ENCODE data around the gene LGI2.

The LGI2 gene

DNA sequence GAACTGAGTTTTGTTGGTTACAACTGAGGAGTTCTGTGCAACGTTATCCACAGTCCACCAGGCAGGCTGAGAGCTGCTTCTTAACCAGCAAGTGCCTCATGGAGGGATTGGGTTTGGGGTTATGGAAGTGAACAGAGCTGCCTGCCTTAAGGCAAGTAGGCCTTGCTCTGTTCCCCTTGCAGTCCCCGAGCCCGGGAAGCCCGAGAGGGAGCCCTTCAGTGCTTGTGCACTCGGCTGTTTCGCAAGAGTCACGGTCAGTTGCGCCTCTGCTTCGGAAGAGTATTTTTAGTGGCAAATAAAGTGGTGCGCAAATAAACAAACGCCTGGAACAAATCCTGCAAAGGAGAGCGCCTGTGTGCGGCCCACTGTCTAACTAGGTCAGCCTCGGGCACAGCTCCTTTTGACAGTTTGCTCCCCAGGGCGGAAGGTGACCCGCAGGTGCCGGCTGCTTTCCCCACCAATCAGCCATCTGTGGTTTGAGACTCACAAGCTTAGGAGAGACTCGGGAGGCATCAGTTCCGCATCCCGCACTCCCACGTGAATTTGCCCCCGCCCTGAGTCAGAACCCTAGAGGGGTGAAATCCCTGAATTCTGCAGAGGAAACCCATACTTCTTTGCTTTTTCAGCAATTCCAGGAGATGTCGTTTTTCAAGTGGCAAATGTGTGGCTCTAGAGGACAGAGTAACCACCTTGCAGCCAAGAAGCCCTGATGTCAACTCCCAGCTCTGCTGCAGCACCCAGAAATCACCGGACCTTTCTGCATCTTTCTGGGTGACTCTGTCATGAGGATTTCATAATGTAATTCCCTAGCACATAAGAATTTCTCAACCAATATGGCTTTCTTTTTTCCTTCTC is 56.8 kb downstream of the LGI2 start:
- no peak for DNase-seq
- TF ChIP-seq GATA1 (IDR thresholded peaks at IDR 0.05; ENCODE audit: low read depth, low read length), result no peak
- TF ChIP-seq POLR2A (IDR thresholded peaks at IDR 0.05; ENCODE audit: low read length), result no peak

DNA sequence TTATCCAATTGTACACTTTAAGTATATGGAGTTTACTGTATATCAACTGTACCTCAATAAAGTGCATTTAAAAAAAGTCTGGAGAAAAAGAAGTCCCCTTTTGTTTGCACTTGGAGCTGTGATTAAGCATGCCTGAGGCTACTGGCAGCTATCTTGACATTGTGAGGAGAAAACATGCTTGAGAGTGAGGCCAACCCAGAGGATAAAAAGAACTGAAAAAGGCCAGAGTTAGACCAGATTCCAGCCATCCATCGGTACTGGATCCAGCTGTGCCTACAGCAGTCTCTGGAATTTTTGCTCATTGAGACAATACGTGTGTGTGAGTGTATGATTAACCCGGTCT is 57.4 kb downstream of the LGI2 start:
- DNase-seq, result no peak
- no peak for TF ChIP-seq GATA1 (IDR thresholded peaks at IDR 0.05; ENCODE audit: low read depth, low read length)
- TF ChIP-seq POLR2A (IDR thresholded peaks at IDR 0.05; ENCODE audit: low read length), result no peak

DNA sequence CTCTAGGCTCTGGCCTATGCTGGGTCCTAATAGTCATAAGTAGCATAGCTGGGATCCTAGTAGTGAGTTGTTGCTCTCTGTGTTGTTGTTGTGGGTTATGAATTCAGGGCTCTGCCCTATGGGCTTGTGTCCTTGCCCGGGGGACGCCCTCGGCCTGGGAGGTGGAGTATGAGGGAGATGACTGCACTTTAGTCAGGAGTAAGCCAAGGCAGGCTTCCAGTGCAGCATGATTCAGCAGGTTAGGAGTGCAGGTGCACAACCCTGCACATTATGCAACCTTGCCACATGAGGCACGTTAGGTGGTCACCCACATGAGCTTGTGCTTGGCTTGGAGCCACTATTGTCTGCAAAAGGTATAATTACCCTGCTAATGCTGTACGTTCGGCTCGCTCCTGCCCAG is 59.6 kb downstream of the LGI2 start:
- no peak for DNase-seq
- TF ChIP-seq POLR2A (IDR thresholded peaks at IDR 0.05; ENCODE audit: low read length) (no peak), GATA1 (IDR thresholded peaks at IDR 0.05; ENCODE audit: low read depth, low read length) (no peak)

DNA sequence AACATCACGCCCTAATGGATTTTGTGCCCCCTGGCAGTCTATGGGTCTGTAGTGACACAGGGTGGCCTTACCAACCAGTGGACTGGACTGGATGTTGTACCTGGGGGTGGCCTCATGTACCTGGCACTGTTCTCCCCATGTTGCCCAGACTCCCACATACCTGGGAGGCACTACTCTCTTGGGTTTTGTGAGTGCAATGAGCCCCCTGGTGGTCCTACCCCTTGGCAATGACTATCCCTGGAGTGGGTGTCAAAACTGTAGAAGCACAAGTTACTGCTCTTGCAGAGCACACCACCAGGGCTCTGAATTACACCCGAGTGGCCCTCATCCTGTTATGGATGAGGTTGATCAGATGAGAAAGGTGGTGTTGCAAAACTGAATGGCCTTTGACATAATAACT is 60.1 kb downstream of the LGI2 start:
- no peak for DNase-seq
- no peak for TF ChIP-seq POLR2A (IDR thresholded peaks at IDR 0.05; ENCODE audit: low read length)
- no peak for TF ChIP-seq GATA1 (IDR thresholded peaks at IDR 0.05; ENCODE audit: low read depth, low read length)

DNA sequence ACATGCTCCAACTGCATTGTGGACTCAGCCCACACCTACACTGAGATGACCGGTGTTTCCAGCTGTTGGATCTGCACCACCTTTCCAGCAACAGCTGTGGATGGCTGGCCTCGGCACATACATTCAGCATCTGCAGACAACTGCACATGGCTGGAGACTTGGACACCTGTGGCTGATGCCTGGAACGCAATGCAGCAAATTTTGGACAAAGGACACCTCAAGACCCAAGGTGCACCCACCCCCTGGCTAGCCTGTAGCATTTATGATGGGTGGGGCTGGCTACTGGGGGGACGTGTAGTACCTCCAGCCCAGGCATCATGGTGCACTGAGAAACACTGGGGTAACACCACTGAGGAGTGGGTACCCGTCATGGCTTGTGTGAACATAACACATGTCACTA is 60.6 kb downstream of the LGI2 start:
- TF ChIP-seq GATA1 (IDR thresholded peaks at IDR 0.05; ENCODE audit: low read depth, low read length), result no peak
- no peak for TF ChIP-seq POLR2A (IDR thresholded peaks at IDR 0.05; ENCODE audit: low read length)
- no peak for DNase-seq

DNA sequence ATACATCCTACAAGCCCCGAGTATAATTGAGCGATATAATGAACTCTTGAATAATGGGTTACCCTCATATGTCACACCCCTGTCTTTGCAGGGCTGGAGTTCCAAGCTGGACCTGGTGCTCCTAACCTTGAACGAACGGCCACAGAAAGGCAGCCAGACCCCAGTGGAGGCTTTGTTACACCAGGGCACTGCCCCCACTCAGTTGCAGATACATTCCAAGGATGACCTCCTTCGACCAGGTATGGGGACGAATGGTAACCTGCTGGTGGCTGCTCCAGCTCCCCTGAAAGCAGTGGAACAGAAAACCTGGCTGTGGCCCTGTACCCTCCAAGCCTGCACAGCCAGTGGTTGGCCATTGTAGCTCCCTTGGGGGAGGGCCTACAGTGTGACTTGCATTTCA is 61.3 kb downstream of the LGI2 start:
- TF ChIP-seq POLR2A (IDR thresholded peaks at IDR 0.05; ENCODE audit: low read length), result no peak
- TF ChIP-seq GATA1 (IDR thresholded peaks at IDR 0.05; ENCODE audit: low read depth, low read length), result no peak
- DNase-seq, result no peak

DNA sequence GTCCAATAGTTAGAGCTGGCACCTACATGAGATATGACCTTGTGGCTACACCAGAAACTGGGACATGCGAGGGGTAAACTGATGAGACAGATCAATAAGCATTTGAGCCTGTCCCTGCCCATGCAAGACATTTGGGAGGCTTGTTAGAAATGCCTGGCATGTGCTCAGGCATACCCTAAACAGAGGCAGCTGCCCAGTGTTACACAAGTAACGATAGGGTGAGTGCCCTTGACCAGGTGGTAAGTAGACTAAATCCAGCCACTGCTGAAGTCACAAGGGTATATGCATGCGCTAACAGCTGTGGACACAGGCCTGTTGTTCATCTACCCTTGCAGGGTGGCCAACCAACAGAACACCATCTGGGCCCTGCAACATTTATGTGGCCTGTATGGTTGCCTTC is 61.8 kb downstream of the LGI2 start:
- no peak for DNase-seq
- no peak for TF ChIP-seq POLR2A (IDR thresholded peaks at IDR 0.05; ENCODE audit: low read length)
- no peak for TF ChIP-seq GATA1 (IDR thresholded peaks at IDR 0.05; ENCODE audit: low read depth, low read length)

DNA sequence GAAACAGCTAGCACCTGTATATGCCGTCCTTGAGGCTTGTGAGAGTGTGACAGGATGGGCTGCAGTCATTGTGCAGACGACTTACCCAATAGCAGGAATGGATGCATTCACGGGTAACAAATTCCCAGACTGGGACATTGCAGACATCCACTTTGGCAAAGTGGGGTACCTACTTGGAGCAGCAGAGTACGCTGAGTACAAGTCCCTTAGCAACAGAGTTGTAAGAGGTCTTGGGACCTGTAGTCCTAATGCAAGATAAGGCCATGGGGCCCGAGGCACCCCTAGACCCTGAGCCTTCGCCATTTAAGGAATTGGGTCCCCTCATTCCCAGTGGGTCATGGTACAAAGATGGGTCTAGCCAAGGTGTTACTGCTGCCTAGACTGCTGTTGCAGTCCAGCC is 62.5 kb downstream of the LGI2 start:
- no peak for TF ChIP-seq POLR2A (IDR thresholded peaks at IDR 0.05; ENCODE audit: low read length)
- TF ChIP-seq GATA1 (IDR thresholded peaks at IDR 0.05; ENCODE audit: low read depth, low read length), result no peak
- no peak for DNase-seq

DNA sequence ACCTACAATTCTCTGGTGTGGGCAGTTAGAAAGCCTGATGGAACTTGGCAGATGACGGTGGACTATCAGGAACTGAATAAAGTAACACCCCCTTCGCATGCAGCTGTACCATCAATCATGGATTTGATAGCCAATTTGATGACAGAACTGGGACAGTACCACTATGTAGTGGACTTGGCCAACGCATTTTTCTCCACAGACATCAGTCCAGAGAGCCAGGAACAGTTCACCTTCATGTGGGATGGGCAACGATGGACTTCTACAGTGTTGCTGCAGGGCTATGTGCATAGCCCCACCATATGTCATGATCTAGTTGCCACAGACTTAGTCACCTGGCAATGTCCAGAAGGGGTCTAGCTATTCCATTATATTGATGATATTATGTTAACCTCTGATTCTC is 63.4 kb downstream of the LGI2 start:
- DNase-seq, result no peak
- no peak for TF ChIP-seq GATA1 (IDR thresholded peaks at IDR 0.05; ENCODE audit: low read depth, low read length)
- TF ChIP-seq POLR2A (IDR thresholded peaks at IDR 0.05; ENCODE audit: low read length), result no peak

DNA sequence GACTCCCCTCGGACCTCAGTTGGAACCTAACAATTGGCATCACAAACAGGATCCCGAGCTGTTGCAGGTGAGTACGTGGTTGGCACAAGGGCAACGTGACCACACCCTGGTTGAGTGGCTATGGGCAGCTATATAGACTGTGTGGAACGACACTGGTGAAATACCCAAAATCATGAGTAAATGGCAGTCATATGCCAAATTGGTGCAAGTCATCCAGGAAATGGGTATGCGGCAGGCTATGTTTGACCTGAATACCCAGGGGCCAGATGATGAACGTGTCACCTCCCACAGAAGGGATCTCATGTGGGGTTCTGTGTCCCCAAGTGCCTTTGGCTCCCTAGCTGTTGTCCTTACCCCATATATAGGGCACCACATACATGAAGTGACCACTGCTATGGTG is 64.7 kb downstream of the LGI2 start:
- DNase-seq, result no peak
- no peak for TF ChIP-seq POLR2A (IDR thresholded peaks at IDR 0.05; ENCODE audit: low read length)
- no peak for TF ChIP-seq GATA1 (IDR thresholded peaks at IDR 0.05; ENCODE audit: low read depth, low read length)

DNA sequence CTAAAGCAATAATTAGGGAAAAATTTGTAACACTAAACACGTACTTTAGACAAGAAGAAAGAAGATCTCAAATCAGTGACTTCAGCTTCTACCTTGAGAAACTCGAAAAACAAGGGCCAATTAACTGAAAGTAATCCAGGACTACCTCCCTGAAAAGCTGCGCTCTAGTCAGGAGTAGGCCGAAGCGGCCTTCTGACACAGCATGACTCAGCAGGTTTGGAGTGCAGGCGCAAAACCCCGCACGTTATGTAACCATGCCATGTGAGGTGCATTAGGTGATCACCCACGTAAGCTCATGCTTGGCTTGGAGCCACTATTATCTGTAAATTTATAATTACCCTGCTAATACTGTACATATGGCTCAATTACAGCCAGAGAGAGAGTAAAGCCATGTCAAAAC is 65.1 kb downstream of the LGI2 start:
- peak; percentile 30 to 45 for DNase-seq
- TF ChIP-seq POLR2A (IDR thresholded peaks at IDR 0.05; ENCODE audit: low read length) (no peak), GATA1 (IDR thresholded peaks at IDR 0.05; ENCODE audit: low read depth, low read length) (no peak)

DNA sequence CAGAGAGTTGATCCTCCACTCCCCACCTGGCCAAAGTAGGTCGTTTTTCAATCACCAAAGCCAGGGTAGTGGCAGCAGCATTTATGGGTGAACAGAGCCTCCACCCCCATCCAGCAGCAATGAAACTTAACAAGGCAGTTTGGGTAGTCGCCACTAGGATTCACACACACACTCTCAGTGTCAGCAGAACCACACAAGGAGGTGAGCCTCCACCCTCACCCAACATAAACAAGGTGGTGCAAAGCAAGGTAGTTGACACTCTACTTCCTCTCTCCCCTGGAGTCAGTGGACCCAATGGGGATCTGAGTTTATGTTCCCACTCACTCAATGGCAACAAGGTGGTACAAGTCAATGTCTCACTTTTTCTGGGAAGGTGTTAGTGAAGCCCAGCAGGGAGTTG is 67.5 kb downstream of the LGI2 start:
- TF ChIP-seq GATA1 (IDR thresholded peaks at IDR 0.05; ENCODE audit: low read depth, low read length), result no peak
- TF ChIP-seq POLR2A (IDR thresholded peaks at IDR 0.05; ENCODE audit: low read length), result no peak
- no peak for DNase-seq

DNA sequence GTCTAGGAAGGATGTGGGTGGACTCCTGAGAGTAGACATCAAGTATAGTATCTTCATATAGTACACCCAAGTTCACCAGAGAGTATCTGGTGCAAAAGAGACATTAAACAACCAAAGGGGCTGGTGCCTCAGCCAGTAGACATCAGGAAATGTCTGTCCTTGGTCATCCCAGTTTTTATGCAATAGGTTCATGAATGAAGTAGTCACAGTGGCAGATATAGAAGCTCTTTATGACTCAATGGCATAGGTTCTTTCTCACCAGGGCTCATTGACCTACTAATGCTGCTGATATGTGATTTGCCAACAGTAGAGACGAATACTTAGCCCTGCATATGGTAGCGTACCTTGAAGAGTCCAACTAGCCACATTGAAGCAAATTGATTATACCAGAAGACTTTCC is 72.9 kb downstream of the LGI2 start:
- DNase-seq, result no peak

DNA sequence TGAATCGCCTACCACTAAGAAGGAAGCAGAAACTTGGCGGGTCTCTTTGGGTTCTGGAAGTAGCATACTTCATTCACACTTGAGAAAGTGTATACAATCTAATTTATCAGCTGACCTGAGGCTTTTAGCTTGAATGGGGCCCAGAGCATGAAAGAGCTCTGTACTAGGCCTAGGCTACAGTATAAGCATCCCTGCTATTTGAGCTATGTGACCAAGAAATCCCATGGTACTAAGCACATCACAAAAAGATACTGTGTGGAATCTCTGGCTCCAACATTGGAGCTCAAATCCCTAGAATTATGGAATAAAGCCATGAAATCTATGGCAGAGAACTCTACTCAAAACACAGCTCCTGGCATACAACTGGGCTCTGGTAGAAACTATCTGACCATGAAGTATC is 74.0 kb downstream of the LGI2 start:
- TF ChIP-seq GATA1 (IDR thresholded peaks at IDR 0.05; ENCODE audit: low read depth, low read length), result no peak
- no peak for DNase-seq

More for the DNA sequence above, 72.9 kb downstream of the LGI2 start:
- TF ChIP-seq GATA1 (IDR thresholded peaks at IDR 0.05; ENCODE audit: low read depth, low read length) (no peak), POLR2A (IDR thresholded peaks at IDR 0.05; ENCODE audit: low read length) (no peak)

DNA sequence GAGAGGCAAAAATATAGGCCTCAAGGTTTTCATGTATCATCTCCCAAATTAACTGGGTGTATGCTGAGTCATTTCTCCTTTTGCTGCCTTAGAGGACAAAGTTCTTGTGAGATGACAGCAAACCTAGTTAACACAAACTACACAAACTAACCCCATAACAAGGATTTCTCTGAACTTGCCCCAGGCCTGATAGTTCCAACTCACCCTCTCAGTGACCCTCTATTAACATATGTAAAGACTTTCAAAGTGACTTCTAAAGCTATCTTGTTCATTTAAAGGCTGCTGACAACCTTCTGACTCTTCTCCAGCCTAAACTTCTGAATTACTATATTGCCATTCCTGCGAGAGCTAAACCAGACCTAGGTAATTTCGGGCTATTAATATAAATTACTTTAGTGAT is 74.7 kb downstream of the LGI2 start:
- TF ChIP-seq GATA1 (IDR thresholded peaks at IDR 0.05; ENCODE audit: low read depth, low read length), result no peak
- no peak for TF ChIP-seq POLR2A (IDR thresholded peaks at IDR 0.05; ENCODE audit: low read length)
- DNase-seq, result no peak

Data from erythroblast (primary cell).